NCI-H226 (cell line): ENCODE data around the gene ACAN.

ENCODE experiments used
- DNase-seq: peaks from one replicate; pipeline ENCODE4 v3.0.0-alpha.2; 2015

ACAN gene

DNA sequence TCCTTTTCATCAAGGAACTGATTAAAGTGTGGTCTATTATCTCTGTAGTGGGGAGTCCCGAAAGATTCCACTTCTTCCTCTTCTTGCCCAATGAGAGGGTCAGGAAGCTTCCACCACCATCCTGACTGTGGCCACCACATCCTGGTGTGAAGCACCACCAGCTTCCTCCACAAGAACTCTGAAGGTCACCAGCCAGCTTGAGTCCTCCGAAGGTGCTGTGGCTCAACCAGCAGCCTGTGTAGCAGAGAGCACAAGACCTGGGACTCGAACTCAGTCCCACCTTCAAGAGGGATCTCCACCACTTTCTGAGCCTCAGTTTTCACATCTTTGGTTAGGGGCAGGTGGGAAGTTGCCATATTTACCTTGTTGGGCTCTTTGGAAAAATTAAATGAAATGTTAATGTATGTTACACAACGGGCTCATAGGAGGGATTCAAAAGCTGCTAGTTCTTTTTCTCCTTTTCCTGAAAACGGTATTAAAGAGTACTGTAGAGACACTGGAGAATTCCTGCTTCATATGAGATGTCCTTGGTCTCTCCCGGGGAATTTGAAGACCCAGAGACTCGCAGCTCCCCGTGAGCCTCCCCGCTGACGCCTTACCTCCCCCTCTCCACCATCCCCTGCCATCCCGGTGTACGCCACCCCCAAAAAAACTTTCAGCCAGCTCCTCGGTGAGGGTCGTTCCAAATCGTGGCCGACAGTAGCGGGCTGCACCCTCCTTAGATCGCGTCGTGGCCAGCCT lies 816 bp upstream of the ACAN start:
- DNase-seq: no peak

DNA sequence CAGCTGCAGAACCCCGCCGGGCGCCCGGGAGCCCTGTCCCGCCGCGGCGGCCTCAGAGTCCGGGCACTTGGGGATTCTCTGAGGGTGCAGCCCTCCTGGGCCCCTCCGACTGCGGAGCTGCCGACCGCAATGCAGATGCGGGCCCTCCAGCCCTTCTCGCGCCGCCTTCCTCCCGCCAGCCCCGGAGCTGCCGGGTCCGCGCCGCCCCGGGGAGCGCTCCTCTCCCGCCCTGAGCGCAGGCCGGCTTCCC lies 320 bp upstream of the ACAN start:
- no peak for DNase-seq

DNA sequence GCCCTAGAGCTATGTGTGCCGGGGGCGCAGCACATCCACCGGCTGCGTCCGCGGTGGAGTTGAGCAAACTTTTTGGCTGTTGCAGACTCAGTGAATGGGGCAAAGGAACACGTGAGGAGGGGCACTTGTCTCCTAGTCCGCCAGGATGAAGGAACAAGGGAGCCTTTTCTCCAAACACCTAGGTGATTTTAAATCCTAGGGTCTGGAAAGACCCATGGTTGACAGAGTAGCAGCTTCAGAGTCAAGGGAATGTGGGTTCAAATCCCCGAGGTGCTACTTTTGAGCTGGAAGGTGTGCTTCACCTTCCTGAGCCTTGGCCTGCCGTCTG lies 648 bp downstream of the ACAN start:
- DNase-seq: no peak

DNA sequence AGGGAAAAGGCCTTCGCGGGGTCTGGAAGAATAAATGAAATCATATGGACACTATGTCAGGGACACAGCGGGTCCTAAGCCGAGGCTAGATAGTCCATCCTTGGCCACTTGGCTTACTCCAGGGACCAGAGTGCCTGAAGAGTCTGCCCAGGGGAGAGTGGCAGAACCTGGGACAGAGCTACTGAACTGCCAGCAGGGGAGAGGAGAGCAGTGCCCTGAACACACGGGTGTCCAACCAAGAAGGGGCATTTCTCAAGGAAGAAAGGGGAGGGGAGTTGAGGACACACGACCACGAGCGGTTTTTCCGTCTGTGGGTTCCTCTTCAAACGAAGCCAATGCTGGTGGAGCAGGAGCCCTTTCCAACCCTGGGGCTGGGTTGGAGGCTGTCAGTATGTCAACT lies 1.0 kb downstream of the ACAN start:
- DNase-seq: no peak

DNA sequence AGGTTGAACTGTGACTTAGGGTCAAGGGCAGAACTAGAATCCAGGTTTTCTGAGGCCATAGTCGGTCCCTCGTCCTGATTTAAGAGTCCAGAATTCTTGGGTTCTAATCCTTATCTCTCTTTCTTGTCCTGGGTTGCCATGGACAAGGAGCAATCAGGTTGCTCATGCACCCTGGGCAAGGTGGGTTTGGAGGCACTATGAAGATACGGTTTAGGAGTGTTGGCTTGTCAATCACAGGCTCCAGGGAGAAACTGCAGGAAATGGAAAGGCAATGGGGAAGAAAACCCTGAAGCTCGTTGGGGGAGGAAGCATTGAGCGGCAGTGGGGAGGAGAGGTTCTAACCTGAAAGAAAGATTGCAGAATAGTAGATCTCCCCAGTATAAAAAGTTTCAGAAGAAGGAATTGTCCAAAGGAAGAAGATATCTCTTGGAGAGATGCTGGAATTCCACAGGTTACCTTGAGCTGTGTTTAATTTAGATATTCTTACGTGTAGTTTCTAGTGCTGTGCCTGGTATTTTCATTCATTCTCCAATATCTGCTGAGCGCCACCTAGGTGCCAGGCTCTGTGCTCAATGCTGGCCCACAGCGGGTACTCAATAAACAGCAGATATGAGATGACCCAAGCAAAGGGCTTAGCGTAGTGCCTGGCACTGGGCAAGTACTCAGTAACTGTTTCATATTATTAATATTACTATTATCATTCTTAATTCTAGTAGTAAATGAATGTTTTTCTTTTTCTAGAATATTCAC lies 2.0 kb downstream of the ACAN start:
- no peak for DNase-seq

DNA sequence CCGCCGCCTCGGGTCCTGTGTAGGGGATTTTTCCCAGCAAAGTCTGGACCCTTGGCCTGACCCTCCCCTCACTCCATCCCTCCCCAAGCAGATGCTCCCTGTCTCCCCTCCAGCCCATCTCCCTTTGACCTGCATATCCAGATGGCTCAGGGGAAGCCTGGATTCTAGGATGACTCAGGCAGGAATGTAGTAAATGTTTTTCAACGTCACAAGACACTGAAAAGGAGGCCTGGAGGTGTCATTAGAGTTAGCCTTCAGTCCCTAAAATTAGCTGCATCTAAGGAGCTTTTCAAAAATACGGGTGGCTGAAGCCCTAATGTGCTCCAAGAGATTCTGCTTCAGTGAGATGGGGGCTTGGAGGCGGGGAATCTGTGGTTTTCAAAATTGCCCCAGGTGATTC lies 7.2 kb downstream of the ACAN start:
- peak; percentile 11 for DNase-seq

DNA sequence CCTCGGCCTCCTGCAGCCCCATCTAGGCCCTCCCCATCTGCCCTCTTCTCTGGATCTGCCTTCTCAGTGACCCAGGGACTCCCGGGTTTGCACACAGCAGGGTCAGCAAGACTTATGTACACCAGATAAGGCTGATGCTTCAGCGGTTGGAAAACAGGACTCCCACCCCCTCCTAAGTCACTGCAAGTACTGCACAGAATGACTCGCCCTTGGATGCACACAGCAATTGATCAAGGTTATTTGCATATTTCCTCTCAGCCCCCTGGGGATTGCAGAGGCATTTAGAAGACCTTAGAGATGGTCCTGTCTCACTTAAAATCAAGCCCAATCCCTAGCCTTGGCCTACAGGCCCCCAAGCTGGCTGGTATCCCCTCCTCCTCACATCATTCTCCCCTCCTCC lies 8.9 kb downstream of the ACAN start:
- DNase-seq: no peak

DNA sequence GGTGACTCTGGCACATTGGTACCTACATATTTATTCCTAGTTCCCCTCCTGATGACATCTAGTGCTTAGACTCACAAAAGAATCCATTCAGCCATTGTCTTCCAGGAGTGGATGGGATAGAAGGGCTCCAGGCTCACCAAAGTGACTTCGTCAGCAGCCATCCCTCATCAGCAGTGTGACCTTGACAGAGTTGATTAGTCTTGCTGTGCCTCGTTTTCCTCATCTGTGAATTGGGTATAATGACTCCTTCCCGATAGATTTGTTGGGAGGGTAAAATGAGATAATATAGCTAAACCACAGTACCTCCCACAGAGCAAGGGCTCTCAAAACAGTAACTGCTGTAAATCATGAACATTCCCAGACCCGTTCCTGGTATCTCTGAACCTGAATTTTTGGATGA lies 10.7 kb downstream of the ACAN start:
- no peak for DNase-seq

DNA sequence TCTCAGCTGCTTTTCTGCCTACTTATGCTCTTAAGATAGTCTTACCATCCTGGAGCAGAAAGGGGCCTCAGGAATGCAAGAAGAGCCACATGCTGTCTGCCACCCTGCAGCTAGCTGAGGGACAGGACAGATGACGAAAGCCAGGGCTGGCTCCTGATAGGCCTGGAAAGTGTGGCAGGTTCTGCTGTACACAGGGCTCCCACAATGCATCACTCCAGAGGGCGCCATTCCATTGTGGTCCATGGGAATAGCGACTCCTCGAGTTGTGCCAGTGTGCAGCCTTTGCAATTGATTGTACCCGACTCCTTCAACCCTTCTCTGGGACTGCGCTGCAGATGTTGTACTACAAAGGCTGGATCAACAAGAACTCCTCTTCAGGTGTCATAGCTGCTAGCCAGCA lies 11.2 kb downstream of the ACAN start:
- no peak for DNase-seq

DNA sequence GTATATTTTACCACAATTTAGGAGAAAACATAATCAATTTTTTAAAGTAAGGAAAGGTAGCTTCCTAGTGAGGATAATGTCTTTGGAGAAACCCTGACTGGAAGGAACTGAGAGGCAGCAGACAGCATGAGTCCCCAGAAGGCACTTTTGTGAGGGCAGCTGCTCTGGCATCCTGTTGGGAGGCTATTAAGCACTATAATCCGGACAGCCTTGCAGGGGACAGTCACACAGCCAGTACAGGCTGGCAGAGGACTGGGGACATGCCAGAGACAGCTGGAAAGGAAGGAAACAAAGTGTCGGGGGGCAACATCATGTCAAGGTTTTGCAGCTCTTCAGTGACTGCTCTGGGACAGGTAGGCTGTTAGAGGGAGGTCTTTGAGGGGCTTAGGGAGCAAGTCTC lies 15.7 kb downstream of the ACAN start:
- no peak for DNase-seq

DNA sequence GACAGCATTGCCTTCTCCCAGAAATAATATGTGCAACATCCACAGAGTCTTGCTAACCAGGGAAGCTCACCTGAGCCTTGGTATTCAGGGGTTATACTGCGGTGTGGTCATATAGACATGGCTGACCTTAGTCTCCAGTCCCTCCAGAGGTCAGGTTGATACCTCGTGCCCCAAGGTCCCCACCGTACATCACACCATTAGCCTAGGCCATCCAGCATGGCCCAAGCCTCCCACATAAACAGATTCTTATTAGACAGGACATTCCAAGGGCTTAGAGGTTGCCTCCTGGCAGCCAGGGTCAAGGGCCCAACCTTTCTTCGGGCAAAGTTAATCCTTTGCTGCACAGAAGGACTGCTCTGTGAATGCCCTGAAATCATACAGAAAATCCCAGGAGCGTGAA lies 18.8 kb downstream of the ACAN start:
- no peak for DNase-seq

DNA sequence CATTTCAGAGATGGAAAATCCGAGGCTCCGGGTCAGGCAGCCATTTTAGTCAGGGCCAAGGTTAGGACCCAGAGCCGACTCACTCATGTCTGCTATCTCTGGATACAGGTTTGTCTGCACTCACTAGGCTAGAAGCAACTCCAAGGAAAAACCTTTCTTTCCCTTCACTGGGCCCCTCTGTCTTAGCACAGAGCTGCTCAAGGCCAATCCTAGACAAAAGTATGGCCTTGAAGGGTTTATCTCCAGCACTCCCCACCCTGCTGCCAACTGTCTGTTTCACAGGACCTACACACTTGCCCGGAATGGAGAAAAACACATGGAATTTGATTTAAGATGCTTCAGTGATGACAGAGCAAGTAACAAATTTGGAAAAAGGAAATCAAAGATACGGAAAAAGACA lies 25.6 kb downstream of the ACAN start:
- DNase-seq: no peak

DNA sequence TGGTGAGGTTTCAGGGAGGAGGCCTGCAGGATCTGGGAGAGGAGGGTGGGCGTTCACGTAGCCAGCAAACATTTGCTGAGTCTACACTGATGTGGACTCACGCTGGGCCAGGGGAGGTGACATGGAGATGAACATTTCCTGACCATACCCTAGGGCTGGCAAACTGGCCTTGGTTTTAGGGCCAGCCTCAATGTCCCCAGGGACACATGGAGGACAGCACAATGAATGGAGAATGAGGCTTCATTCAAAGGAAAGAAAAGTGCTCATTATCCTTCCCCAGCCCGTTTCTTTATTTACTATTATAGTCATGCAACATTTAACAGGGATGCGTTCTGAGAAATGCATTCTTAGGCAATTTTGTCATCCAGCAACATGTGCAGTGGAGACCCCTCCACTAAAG lies 26.8 kb downstream of the ACAN start:
- DNase-seq: no peak

DNA sequence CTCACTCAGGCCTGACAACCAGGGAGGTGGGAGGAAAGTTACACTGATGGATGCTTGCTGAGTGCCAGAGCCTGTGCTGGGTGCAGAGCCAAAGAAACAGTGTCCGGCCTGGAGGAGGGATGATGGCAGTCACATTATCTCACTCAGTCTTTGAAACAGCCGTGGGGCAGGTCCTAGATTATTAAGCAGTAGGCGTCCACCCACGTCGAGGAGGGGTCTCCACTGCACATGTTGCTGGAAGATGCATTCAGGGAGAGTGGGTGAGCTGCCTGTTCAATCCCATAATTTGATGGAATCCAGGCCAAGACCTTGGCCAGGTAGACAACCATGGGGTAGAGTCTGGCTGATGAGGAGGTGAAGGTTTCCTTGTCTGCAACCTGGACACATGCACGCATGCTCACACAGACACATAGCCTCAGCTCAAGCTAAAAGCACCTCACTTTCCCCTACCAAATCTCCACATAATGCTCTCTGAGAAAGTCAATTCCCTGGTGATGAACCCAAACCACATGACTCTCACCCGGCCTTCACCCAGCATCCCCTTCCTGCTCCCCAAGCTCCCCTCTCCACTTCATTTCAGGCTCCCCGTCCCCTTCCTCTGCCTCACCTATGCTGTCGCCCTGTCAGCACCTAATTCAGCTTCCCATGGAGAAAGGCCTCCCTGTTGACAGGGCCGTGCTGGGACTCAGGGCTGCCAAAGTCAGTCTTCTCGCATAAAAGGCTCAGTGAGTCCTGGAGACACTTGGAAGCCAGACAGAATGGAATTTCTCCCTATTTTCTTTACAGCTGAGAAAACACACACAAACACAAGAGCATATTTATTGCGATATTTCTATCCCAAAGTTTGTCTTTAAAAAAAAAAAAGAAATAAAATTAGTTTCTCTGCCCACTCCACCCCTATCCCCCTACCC lies 29.8 kb downstream of the ACAN start:
- no peak for DNase-seq

DNA sequence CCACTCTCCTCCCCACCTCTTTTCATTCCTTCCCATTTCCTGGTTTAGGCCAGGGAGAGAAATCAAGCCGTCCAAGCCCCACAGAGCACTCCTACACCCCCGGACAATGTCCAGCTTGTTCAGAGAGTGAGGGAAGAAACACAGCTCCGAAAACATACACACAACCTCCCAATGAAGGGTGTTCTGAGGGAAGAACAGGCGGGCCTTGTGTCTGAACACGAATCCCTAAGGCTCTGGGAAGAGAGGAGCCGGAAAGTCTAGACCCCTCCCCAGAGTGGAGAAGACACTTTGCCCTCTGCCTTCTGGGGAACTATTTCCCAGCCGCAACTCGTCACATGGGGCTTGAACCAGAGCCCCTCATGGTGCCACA lies 30.5 kb downstream of the ACAN start:
- no peak for DNase-seq

DNA sequence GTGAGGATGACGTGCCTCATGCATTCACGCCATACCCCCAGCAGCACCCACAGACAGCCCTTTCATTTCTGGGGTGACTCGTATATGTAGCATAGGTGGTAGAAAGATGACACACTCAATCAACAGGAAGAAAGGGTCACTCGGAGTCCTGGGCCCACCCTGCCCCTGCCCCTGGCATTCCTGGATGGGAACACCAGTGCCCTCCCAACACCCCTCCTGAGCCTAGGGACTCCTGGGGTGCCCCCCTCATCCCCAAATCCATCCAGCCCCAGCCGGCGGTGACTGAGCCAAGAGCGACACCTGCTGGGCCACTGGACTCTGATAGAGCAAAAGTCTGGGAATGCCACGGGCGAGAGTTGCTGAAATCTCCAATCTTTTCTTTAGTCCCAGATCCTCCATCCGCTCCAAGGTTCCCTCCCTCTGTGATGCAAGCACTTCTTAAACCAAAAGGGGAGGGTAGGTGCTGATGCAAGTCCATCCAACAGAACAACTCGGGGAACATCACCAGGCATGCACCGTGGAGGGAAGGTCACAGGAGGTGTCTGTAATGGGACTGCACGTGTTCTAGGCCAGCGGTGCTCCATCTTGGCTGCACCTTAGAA lies 31.1 kb downstream of the ACAN start:
- DNase-seq: peak; percentile 45

DNA sequence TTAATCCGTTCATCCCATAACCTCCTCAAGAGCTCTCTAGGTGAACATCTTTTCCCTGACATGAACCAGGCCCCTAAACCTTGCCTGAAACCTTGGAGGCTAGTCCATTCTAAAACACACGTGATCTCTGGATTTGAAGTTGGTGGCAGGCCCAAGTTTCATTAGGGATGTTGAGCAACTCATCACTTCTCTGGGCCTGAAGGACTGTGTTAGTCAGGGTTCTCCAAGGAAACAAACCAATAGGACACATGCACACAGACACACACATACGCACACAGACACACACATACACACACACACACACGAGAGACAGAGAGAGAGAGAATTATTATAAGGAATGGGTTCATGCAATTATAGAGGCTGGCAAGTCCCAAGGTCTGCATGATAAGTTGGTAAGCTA lies 31.9 kb downstream of the ACAN start:
- no peak for DNase-seq

DNA sequence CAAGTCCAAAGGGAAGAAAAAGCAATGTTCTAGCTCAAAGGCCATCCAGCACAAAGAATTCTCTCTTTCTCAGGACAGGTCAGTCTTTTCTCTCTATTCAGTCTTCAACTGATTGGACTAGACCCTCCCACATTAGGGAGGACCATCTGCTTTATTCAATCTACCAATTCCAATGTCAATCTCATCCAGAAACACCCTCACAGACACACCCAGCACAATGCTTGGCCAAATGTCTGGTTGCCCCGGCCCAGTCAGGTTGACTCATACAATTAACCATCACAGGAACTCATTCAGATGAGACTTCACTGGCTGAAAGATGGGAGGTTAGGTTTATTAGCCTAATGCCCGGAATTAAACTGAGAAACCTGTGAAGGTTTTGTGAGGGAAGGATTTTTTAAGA lies 32.4 kb downstream of the ACAN start:
- peak; percentile 36 for DNase-seq

DNA sequence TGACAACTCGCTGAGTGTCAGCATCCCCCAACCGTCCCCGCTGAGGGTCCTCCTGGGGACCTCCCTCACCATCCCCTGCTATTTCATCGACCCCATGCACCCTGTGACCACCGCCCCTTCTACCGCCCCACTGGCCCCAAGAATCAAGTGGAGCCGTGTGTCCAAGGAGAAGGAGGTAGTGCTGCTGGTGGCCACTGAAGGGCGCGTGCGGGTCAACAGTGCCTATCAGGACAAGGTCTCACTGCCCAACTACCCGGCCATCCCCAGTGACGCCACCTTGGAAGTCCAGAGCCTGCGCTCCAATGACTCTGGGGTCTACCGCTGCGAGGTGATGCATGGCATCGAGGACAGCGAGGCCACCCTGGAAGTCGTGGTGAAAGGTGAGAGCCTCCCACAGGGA lies 35.4 kb downstream of the ACAN start:
- no peak for DNase-seq

DNA sequence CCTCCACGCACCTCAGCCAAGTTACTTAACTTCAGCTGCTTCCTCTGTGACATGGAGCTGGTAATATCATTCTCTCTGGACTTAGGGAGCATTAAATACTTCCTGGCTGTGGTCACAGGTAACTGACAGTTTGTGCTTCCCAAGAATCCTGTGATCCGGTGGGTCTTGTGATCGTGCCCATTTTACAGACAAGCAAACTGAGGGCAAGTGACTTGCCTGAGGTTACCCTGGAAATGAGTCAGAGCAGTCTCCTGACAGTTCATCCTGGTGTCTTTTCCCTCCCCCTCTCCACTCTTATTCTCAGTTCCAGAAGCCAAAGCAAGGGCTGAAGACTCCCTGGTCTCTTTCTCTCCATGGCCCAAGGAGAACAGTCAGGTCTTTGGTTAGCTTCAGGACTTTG lies 35.9 kb downstream of the ACAN start:
- no peak for DNase-seq

DNA sequence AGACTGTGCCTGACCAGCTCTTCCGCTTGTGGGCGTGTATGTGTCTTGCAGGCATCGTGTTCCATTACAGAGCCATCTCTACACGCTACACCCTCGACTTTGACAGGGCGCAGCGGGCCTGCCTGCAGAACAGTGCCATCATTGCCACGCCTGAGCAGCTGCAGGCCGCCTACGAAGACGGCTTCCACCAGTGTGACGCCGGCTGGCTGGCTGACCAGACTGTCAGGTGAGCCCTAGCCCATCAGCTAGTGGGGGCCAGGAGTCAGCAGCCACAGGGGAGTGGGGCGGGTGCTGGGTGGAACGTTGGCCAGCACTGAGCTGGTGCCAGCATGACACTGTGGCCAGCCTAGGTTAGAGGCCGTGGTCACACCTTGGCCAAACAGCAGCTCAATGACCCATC lies 36.7 kb downstream of the ACAN start:
- DNase-seq: no peak

DNA sequence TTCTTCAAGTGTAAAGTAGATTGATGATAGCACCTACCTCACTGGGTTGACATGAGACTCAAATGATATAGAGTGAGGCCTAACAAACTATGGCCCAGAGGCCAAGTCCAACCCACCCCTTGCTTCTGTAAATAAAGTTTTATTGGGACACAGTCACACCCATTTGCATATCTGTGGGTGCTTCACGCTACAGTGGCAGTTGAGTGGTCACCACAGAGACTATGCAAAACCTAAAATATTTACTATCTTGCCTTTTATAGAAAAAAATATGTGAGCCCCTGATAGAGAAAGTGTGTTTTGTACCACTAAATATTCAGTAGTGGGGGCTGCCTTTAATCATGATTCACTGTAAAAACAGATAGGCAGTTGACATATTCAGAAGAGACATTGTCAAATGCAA lies 38.0 kb downstream of the ACAN start:
- DNase-seq: no peak

DNA sequence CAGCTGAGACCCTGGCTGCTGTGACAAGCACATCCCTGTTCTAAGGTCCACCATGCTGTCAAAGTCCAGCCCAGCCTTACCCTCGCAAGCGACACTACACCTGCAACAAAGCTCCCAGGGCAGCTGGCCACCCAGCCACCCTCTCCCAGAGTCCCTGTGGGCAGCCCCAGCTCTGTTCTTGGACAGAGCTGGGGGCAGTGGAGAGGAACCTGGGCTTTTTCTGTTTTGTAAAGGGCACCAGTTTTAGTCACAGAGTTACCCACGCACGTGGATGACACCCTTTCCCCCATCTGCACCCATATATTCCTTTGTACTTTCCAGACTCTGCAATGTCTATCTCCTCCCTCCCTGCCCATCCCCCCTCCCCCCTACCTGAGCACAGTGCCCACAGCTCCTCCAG lies 38.9 kb downstream of the ACAN start:
- DNase-seq: no peak

DNA sequence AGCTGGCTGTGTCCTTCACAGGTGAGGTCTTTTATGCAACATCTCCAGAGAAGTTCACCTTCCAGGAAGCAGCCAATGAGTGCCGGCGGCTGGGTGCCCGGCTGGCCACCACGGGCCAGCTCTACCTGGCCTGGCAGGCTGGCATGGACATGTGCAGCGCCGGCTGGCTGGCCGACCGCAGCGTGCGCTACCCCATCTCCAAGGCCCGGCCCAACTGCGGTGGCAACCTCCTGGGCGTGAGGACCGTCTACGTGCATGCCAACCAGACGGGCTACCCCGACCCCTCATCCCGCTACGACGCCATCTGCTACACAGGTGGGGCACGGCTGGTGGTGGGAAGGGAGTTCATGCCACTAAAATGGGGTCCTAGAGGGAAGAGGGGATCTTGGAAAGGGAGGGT lies 40.1 kb downstream of the ACAN start:
- no peak for DNase-seq
